K562 (cell line): Measurements from ENCODE around the gene HPDL.

Experiments used
- BHLHE40 ChIP-seq: IDR thresholded peaks from 2 replicates; pipeline ENCODE4 v1.6.1; 2011; ENCODE audit warnings: low read length, improper control_type of control experiment
- CC2D1A ChIP-seq: fragments of 450-650 bp; IDR thresholded peaks from 2 replicates; pipeline ENCODE4 v1.6.1; 2017; ENCODE audit warnings: mild to moderate bottlenecking
- MBD1 ChIP-seq: fragments of 250-450 bp; sonication (Bioruptor Pico); IDR thresholded peaks from 2 replicates; pipeline ENCODE4 v1.8.0; 2022; ENCODE audit warnings: inconsistent platforms
- NFE2 ChIP-seq: IDR thresholded peaks from 2 replicates; pipeline ENCODE4 v1.6.1; 2014; ENCODE audit warnings: antibody characterized with exemption, low read depth
- NR2C1 ChIP-seq, 2 experiments: fragments of 450-650 bp; IDR thresholded peaks; 2 replicates each; pipeline ENCODE4 v1.6.1; 2017; ENCODE audit warnings: mild to moderate bottlenecking in 2 of 2, antibody characterized with exemption in 1 of 2, inconsistent platforms in 1 of 2, missing compliant biosample characterization in 1 of 2, missing genetic modification characterization in 1 of 2
- NUFIP1 ChIP-seq: fragments of 450-650 bp; IDR thresholded peaks from 2 replicates; pipeline ENCODE4 v1.6.1; 2018; ENCODE audit not compliant: partially characterized antibody
- ZNF431 ChIP-seq: sonication (generic); formaldehyde crosslinking; IDR thresholded peaks from 2 replicates; pipeline ENCODE4 v1.8.0; 2022; ENCODE audit warnings: mild to moderate bottlenecking, missing genetic modification reagents
- TF ChIP-seq, protein P1 (sequence below): fragments of 250-450 bp; sonication (Bioruptor Pico); IDR thresholded peaks from 2 replicates; pipeline ENCODE4 v1.5.0; 2021; ENCODE audit warnings: mild to moderate bottlenecking, borderline replicate concordance
- TF ChIP-seq, protein P2 (sequence below), 2 experiments: fragments of 200-800 bp in 1 of 2; sonication (Bioruptor generic) in 1 of 2; sonication (generic) in 1 of 2; formaldehyde crosslinking in 1 of 2; IDR thresholded peaks in 1 of 2; conservative IDR thresholded peaks in 1 of 2; 2 replicates each; pipeline versions ENCODE4 v1.5.0 to v1.6.1; 2016 to 2020; ENCODE audit warnings: missing compliant biosample characterization in 1 of 2, missing genetic modification characterization in 1 of 2, missing genetic modification reagents in 1 of 2
- TF ChIP-seq, protein P3 (sequence below): fragments of 450-650 bp; conservative IDR thresholded peaks from 2 replicates; pipeline ENCODE4 v1.6.1; 2016; ENCODE audit warnings: missing genetic modification characterization, low read depth, mild to moderate bottlenecking, missing compliant biosample characterization, moderate library complexity
- TF ChIP-seq, protein P4 (sequence below), 2 experiments: fragments of 450-650 bp; formaldehyde crosslinking in 1 of 2; IDR thresholded peaks; 2 replicates each; pipeline versions ENCODE4 v1.4.0 to v1.6.1; 2014 to 2020; ENCODE audit warnings: mild to moderate bottlenecking in 2 of 2, borderline replicate concordance in 1 of 2, low read depth in 1 of 2

DNA sequence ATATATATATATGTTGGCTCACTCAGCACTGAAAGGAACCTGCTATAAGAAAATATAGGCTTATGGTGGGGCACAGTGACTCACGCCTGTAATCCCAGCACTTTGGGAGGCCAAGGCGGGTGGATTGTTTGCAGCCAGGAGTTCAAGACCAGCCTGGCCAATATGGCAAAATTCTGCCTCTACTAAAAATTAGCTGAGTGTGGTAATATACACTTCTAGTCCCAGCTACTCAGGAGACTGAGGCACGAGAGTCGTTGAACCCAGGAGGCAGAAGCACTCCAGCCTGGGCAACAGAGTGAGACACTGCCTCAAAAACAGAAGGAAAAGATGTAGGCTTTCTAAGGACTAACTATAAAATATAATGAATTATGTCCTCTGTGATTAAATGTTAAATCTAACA is 28.1 kb downstream of the HPDL start:
- TF ChIP-seq, protein P1, sequence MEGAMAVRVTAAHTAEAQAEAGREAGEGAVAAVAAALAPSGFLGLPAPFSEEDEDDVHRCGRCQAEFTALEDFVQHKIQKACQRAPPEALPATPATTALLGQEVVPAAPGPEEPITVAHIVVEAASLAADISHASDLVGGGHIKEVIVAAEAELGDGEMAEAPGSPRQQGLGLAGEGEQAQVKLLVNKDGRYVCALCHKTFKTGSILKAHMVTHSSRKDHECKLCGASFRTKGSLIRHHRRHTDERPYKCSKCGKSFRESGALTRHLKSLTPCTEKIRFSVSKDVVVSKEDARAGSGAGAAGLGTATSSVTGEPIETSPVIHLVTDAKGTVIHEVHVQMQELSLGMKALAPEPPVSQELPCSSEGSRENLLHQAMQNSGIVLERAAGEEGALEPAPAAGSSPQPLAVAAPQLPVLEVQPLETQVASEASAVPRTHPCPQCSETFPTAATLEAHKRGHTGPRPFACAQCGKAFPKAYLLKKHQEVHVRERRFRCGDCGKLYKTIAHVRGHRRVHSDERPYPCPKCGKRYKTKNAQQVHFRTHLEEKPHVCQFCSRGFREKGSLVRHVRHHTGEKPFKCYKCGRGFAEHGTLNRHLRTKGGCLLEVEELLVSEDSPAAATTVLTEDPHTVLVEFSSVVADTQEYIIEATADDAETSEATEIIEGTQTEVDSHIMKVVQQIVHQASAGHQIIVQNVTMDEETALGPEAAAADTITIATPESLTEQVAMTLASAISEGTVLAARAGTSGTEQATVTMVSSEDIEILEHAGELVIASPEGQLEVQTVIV (CRISPR knock-in tag) = no peak
- TF ChIP-seq CC2D1A = no peak
- TF ChIP-seq, protein P2, sequence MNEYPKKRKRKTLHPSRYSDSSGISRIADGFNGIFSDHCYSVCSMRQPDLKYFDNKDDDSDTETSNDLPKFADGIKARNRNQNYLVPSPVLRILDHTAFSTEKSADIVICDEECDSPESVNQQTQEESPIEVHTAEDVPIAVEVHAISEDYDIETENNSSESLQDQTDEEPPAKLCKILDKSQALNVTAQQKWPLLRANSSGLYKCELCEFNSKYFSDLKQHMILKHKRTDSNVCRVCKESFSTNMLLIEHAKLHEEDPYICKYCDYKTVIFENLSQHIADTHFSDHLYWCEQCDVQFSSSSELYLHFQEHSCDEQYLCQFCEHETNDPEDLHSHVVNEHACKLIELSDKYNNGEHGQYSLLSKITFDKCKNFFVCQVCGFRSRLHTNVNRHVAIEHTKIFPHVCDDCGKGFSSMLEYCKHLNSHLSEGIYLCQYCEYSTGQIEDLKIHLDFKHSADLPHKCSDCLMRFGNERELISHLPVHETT (CRISPR knock-in tag; conservative IDR thresholded peaks at IDR 0.05 in 1 of 2, IDR thresholded peaks at IDR 0.05 in 1 of 2) = no peak
- no peak for TF ChIP-seq ZNF431 (CRISPR knock-in tag)
- TF ChIP-seq NR2C1 (IDR thresholded peaks at IDR 0.05) = no peak
- no peak for TF ChIP-seq NR2C1 (tag; IDR thresholded peaks at IDR 0.05)
- no peak for TF ChIP-seq BHLHE40
- TF ChIP-seq MBD1 (CRISPR knock-in tag) = no peak
- TF ChIP-seq, protein P3, sequence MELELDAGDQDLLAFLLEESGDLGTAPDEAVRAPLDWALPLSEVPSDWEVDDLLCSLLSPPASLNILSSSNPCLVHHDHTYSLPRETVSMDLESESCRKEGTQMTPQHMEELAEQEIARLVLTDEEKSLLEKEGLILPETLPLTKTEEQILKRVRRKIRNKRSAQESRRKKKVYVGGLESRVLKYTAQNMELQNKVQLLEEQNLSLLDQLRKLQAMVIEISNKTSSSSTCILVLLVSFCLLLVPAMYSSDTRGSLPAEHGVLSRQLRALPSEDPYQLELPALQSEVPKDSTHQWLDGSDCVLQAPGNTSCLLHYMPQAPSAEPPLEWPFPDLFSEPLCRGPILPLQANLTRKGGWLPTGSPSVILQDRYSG (tag) = no peak
- TF ChIP-seq, protein P4, sequence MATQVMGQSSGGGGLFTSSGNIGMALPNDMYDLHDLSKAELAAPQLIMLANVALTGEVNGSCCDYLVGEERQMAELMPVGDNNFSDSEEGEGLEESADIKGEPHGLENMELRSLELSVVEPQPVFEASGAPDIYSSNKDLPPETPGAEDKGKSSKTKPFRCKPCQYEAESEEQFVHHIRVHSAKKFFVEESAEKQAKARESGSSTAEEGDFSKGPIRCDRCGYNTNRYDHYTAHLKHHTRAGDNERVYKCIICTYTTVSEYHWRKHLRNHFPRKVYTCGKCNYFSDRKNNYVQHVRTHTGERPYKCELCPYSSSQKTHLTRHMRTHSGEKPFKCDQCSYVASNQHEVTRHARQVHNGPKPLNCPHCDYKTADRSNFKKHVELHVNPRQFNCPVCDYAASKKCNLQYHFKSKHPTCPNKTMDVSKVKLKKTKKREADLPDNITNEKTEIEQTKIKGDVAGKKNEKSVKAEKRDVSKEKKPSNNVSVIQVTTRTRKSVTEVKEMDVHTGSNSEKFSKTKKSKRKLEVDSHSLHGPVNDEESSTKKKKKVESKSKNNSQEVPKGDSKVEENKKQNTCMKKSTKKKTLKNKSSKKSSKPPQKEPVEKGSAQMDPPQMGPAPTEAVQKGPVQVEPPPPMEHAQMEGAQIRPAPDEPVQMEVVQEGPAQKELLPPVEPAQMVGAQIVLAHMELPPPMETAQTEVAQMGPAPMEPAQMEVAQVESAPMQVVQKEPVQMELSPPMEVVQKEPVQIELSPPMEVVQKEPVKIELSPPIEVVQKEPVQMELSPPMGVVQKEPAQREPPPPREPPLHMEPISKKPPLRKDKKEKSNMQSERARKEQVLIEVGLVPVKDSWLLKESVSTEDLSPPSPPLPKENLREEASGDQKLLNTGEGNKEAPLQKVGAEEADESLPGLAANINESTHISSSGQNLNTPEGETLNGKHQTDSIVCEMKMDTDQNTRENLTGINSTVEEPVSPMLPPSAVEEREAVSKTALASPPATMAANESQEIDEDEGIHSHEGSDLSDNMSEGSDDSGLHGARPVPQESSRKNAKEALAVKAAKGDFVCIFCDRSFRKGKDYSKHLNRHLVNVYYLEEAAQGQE (IDR thresholded peaks at IDR 0.05; ENCODE audit: borderline replicate concordance) = no peak
- TF ChIP-seq, protein P4 (CRISPR knock-in tag; IDR thresholded peaks at IDR 0.05; ENCODE audit: low read depth) = no peak
- no peak for TF ChIP-seq NFE2
- no peak for TF ChIP-seq NUFIP1
